GM19035 (cell line): ENCODE results near the gene FOSL2.

Experiments used
- ATAC-seq: cut with Tn5 transposase; IDR thresholded peaks from one replicate; pipeline ENCODE4 v1.9.1; 2021; ENCODE audit not compliant: unreplicated experiment

FOSL2 gene

DNA sequence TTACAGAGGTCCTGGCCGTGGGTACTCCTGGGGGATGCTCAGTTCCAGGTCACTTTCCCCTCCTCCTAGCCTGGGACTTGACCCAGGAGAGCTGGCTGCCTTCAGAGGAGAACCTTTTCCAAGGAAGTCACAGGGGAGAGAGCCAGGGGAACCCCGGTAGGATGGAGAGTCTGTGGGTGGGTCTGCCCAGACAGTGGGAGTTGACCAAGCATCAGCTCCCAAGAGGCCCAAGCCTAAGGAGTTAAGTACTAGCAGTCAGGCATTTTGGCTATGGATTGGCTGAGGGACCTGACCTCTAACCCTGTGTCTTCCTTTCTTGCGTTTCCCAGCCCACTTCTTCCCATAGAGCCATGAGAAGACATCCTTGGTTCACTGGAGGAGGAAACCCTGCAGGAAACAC lies 54.4 kb downstream of the FOSL2 start:
- ATAC-seq = no peak

DNA sequence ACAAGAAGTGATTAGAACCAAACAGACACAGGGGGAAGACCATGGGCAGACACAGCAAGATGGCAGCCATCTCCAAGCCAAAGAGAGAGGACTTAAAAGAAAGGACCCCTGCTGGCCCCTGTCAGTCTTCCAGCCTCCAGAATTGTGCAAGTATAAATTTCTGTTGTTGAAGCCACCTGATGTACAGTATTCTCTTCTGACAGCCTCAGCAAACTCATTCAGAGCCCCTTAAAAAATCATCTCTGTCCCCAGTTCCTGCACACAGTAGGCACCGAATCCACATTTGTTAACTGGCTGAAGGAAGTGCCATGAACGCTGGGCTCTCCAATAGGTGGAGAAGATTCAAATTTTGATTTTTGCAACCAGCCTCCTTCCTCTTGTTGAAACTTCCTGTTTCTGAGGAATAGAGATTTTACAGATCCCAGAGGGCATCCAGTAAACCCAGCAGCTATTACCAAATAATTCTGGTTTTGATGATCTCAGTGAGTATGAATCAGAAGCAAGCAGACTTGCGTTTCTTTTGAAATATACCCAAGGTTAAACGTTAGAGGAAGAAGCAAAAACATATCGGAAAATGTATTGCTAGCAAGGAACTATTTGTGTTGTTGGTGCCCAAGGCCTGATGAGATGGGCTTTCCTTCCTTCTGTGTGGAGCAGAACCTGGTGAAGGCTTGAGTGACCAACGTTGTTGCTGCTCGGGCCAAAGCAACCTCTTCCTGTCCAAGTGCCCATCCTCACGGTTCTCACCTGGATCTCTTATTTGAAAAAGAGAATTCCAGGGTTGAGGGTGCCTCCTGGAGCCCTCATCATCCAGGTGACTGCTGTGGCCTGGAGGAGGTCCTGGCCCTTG lies 55.5 kb downstream of the FOSL2 start:
- no peak for ATAC-seq

DNA sequence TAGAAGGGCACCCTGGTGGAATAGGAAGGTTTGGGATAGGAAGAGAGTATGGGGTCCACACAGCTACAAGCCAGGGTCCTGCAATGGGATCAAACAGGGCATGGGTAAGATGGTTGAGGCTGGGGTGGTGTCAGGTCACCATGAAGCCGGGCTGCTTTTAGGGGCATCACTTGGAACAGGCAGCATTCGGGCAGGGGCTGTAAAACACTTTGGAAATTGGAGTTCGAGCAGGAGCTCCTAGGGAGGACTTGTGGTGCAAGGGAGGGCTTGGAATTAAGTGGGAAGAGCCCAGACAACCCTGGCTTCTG lies 56.1 kb downstream of the FOSL2 start:
- no peak for ATAC-seq

DNA sequence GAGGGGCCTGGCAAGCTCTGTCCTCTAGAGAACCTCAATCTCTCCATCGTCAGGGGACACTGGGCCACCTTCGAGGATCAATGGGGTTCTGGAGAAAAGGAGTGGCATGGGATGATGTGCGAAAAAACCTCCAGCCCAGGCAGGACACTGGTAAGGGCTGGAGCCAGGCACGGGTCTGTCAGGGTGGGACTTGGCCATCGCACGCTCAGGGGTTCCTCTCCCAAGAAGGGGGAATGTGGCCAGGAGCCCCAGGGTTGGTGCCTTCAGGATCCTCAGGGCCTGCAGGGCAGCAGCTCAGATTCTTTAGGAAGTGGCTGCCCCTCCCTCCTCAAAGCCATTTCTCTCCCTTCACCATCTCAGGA lies 56.4 kb downstream of the FOSL2 start:
- no peak for ATAC-seq

DNA sequence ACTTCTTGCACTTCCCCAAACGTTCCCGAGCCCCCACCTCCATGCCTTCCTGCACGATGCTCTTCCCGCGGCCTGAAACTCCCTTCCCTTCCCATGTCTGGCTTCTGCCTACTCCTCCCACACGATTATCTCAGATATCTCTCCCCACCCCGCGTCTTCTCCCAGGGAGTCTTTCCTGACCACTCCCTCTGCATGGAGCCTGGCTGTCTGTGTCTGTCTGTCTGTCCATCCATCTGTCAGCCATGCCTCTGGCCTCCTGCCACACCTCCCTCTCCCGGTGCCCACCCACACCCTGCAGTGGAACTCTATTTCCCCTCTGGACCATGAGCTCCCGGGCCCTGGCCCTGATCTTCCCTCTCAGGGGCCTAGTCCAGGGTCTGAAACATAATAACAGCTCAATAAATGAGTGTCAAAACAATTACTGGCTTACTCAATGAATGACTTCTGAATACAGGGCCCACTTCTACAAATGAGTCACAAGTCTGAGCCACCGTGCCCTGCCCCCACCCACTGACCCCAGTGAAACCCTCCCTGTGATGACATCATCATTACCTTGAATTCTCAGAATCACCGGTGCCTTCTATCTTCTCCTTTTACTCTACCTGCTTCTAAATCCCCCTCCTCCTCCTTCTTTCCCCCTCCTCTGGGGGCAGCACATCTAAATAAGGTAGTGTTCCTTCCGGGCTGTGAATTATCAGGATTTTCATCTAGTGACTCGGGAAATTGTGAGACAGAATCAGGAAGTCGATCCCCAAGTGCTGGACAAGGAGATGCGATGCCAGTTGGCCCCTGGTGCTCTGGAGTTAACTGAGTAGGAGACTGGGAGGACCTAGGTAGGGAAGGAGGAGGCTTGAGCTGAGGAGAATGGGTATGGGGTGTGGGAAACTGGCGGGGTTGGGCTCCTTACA lies 57.1 kb downstream of the FOSL2 start:
- no peak for ATAC-seq

DNA sequence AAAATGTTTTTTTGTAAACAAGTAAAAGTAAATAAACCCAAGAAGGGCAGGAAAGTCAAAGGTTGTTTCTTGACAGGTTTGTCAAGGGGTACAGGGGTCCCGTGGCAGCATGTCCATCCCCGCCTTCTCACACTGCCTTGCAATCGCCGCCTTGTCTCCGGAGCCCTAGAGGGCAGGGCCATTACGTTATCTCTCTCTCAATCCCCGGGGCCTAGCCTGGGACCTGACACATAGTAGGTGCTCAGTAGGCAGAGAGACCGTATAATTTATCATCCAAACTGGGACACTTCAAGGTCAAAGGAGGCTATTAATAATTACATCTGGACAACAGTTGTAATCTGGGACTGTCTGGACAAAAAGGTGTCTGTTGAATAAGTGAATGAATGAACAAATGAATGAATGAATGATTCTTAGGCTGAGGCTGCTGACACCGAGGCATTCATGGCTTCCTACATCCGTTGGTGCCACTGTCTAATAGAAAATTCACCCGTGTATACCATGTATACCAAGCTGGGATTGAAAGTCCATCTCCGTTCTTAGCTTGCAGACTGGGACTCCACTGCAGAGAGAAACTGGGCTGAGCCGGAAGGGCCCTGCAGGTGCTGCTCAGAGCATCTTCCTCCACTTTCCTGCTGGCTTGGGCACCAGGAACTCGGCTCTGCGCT lies 58.4 kb downstream of the FOSL2 start:
- no peak for ATAC-seq

DNA sequence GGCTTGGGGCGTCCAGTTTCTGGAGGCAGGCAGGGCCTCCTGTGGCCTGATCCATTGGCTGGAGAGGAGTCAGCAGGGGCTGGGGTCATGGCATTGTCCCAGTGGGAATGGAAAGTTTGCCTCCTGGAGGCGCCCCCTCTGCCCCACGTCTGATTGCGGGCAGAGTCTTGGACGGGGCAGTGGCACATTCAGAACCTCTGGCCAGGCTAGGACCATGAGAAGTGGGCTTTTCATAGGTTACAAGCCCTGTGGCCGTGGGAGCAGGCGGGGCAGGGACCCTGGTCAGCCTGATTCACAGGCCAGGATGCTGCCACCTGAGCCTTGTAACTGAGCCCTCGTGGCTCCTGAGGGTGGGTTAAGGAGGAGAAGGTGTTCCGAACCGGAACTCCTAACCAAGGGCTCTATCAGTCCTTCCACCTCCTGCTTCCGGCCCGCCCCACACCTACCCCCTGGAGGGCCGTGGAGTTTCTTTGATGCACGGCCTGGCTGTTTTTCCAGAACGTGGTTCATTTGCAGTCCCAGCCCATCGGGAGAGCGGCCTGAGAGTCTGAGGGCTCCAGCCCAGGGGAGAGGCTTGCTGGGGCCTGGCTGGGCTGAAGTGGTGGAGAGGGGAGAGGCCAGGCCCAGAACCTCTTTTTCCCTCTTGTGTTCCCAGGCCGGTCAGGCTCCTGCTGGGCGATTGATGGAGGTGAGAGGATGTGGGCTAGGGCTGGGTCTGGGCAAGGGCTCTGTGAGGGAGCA lies 59.3 kb downstream of the FOSL2 start:
- no peak for ATAC-seq

DNA sequence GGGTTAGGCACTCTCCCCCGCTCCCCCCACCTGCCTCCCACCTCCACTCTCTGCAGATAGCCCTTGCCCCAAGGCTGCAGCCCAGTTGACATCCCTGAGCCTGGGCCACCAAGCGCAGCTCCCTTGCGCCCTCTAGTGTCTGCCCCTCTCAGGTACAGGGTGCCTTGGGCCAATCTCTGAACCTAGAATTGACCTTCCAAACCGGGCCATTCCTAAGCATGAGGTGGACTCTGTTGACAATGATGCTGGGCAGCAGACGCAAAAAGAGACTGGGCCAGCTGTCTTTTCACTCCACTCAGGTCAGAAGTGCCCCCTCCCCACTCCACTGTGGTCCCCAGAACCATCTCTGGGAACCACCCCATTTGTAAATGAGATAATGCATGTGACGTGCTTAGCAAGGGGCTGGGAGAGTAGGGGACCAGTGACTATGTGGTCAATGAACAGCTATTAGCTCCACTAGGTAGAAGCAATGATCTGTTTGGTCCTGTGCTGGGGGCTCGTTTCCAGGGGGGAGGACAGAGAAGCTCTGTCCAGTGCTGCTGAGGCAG lies 60.0 kb downstream of the FOSL2 start:
- ATAC-seq = no peak

DNA sequence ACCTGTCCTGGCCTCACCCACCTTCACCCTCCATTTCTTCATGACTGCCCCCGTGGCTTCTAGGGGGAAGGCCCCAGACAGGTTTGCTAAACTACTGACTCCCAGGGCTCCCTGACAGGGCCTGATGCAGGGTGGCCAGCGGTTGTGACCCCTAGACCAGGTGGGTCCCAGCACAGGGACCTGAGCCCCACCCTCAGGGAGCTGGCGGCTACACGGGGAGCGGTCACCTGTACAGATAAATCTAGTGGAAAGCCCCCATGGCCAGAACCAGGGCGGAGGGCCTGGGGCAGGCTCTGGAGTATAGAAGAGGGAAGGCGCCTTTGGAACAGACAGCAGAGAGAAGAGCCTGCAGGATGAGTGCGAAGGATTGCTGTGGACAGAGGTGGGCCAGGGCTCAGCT lies 60.7 kb downstream of the FOSL2 start:
- no peak for ATAC-seq

DNA sequence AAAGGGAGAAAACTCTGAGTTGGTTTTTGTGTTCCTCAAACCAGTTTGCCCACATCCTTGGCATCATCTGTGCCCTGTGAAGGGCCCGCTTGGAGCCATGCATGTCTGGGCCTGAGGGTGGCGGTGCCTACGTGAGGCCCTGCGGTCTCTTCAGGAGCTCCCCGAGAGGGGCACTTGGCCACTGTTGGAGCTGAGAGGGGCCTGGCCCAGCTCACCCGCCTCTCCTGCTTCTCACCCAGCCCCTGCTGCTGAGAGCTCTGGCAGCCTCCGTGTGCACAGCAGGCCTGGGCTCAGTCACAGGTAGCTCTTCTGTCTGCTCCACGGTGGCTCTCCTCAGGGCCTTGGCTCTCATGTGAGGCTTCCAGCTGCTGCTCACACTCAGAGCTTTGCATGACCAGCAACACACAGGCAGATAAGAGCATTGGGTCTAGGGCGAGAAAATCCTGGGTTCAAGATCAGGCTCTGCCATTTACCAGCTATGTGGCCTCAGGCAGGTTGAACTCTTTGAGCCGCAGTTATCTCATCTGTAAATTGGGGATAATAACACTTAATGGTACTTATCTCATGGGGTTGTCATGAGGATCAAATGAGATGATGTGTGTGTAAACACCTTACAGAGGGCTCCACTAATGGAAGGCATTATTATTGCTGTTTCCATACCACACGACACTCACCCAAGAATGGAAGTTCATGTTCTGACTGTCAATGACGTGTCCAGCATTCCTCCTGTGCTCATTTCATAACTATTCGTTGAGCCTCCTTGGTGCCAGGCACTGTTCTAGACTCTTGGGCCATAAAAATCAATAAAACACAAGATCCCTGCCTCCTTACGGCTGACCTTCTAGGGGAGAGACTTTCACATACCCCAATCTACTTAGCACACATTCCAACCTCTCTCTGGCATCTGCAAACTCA lies 61.6 kb downstream of the FOSL2 start:
- no peak for ATAC-seq

DNA sequence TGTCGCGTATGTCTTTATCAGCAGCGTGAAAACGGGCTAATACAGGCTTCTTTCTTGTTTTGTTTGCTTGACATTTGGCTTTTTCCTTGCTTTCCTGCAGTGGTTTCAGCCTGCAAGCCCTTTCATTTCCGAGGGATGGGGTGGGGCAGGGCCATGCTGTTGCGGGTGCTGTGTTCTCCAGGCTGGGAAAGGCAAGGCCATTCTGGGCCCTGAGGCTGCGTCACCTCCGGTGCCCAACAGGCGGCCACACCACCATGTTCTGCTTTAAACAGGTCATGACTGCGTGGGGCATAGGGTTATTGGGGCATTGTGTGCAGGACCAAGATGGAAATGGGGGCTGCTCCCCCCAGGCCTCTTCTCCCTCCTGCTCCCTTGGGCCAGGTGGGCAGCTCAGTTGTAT lies 64.6 kb downstream of the FOSL2 start:
- ATAC-seq = no peak

DNA sequence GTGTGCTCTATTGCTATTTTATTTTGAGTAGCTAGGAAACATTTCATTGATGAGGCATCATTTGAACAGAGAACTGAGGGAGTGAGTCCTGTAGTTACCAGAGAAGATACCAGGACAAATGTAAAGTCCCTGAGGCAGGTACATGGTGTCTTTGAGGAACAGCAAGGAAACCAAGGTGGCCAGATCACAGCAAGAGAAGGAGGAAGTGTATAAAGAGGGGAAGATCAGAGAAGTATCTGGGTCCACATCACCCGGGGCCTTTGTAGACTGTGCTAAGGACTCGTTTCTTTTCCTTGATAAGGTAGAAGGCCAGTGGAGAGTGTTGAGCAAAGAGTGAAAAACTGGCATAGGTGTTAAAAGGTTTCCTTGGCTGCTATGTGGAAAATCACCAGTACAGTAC lies 68.4 kb downstream of the FOSL2 start:
- no peak for ATAC-seq

DNA sequence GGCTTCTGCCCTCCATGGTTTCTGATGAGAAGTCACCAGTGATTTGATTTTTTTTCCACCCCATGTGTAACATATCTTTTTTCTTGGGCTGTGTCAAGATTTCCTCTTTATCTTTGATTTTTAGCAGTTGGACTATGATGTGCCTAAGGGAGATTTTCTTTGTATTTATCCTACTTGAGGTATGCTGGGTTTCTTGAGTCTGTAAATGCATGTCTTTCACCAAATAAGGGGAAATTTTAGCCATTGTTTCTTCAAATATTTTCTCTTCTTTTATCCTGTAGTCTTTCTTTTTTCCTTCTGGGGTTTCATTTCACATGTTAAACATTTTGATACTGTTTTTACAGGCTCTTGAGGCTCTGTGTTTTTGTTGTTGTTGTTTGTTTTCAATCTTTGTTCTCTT lies 69.5 kb downstream of the FOSL2 start:
- no peak for ATAC-seq

DNA sequence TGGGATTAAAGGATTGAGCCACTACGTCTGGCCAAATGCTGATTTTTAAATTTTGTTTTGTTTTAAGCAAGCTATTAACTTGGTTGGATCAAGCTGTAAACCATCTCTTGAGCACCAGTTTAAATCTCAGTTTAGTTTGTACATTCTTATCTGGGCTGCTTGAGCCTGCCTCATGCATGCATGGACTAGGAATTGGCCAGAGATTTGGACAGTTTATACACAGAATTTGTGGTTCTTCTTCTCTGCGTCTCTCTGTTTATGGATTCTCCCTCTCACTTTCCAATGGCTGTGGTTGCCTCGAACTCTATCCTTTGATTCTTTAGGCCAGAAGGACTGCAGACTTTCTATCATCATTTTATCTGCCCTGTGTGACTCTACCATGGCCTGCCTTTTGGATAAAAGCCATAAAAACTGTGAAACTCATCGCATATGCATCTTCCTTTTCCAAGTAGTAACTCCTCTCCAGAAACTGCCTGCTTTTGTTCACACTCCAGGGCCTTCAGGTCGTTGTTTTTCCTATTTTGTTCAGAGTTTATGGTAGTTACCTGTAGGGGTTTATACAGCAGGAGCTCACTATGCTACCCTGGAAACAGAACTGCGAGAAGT lies 70.7 kb downstream of the FOSL2 start:
- no peak for ATAC-seq

DNA sequence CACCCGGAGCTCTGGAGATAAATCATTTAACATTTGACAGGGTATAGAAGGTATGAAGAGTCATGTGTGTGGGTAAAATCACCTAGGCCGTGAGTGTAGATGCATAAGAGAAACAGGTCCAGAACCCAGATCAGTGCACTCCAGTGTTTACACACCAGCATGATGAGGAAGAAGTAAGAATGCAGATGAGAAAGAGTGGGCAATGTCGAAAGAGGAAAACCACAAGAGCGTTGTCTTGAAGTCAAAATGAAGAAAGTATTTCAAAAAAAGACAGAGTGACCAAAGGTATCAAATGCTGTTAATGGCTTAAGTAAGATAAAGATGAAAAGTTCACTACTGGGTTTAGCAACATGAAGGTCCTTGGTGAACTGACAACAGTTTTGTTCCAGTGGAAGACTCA lies 71.2 kb downstream of the FOSL2 start:
- ATAC-seq = no peak

DNA sequence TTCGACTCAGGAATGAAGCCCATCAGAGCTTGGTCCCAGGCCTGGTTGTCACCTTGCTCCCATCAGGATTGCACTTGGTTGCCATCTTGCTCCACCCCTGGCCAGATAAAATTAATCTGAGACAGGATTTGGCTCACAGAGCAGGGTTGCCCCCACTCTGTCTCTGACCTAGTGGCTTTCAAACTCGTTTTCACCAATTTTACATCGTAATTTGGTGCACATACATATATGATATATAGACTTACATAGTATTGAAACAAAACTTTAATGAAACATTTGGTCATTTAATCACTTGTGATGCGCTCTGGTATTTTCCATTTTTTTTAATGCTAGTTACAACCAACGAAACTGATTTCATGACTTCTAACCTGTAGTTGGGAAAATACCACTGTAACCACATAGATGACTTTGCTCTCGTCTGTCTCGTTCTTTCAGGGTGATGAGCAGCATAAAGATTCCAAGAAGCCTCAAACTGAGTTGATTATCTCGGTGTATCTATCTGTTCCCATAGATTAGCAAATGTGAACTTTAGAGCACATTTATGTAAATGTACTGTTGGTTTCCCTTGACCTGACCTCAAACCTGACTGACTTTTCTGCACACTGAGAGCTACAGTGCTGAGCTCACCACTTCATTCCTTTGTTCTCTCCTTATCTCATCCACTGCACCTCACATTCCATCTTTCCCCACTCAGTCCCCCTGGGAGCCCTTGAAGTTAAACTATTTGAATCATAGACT lies 72.7 kb downstream of the FOSL2 start:
- ATAC-seq = no peak
